ENCODE measurements around the gene ZEB2.

The ZEB2 gene

DNA sequence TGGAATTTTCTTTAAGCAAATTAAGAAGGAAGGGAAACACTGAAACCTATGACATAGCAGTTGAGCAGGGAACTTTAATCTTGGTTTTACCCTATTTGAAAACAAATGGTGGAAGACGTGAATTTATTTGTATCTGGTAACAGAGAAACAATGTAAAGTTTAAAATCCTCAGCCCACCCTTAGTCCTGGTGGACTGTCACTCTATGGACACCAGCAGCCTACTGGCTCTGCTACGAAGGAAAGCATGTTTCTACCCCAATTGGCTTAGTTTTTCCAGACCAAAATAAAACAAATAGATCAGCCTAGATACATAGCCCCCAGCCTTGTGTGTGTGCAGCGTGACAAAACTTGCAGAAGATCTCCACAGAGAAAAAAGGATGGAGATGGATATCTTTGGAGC lies 7.4 kb downstream of the ZEB2 start:
- no peak for DNase-seq

DNA sequence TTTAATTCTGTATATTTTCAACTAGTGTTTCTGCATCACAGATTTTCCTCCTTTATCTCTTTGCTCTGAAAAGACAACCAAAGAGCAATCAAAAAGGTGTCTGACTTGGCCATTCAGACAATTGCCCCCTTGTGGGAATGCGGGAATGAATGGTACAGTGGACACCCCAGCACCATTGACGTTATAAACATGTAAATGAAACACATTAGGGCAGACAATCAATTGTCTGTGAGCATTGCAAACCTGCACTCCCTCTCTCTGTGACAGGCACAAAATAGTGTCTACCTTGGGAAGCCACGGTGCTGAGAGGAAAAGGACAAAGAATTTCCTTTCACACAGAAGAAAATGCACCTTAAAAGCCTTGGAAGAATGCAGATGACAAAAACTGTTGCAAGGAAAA lies 8.0 kb downstream of the ZEB2 start:
- no peak for DNase-seq

DNA sequence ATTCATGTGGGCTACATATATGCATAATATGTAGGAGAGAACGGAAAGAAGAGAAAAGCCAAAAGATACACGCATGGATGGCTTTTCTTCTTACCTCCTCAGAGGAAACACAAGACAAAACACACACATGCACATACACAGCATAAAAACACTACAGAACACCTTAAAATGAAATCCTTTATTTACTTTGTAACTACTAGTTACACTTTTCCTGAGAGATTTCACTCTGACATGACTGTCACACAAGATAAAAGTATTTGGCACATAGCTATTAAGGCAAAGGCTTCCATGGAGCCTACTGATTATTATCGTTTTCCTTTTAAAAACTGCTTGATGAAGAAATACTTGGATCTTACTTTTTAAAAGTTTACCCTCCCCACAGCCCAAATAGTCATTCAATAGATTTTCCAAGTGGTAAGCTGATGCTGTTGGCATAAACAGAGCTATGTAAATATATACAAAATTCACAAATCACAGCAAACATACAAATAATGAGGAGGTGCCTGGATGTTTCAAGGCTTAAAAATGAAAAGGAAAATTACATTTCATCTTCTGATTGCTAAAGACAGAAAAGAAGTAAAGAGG lies 8.6 kb downstream of the ZEB2 start:
- no peak for DNase-seq

DNA sequence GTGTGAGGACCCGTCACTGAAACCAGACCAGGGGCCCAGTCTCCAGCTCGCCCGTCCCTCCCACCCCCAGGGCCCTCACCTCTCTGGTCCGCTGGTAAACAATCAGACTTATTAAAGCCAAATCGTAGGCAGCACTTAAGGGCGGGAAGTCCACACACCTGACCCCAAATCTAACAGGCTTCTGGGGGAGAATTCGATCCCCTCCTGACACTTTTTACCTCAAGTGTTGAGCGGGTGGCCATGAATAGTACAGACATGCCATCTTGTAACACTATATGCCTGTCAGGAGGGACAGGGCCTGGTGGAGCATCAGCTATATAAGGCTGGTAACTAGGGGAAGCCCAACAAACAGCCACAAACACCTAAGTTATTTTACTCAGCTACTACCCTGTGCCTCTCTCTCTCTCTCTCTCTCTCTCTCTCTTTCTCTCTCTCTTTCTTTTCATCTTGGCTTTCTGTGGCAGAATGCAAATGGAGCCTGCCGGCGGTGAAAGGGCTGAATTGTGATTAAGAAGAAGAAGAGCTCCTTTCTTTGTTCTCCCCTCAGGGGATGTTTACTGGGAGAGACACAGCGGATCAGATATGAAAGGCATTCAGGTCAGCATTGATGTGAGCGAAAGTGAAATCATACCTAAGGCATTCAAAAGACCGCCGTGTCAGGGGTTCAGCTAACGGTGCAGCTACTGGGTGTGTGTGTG lies 9.5 kb downstream of the ZEB2 start:
- no peak for DNase-seq

DNA sequence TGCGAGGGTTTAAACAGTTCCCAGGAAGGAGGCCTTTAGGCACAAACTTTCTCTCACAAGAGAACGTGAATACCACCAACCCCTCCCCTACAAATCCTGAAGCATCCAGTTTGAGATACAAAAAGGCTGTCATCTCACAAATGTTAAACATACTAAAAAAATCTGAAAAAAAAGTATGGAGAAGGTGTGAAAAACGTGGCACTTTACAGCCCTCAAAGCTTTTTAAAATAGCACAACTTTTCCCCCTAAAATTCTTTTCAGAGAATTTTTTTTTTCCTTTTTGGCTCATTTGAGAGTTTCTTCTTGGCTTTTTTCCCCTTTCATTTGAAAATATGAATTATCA lies 10.1 kb downstream of the ZEB2 start:
- DNase-seq = no peak

DNA sequence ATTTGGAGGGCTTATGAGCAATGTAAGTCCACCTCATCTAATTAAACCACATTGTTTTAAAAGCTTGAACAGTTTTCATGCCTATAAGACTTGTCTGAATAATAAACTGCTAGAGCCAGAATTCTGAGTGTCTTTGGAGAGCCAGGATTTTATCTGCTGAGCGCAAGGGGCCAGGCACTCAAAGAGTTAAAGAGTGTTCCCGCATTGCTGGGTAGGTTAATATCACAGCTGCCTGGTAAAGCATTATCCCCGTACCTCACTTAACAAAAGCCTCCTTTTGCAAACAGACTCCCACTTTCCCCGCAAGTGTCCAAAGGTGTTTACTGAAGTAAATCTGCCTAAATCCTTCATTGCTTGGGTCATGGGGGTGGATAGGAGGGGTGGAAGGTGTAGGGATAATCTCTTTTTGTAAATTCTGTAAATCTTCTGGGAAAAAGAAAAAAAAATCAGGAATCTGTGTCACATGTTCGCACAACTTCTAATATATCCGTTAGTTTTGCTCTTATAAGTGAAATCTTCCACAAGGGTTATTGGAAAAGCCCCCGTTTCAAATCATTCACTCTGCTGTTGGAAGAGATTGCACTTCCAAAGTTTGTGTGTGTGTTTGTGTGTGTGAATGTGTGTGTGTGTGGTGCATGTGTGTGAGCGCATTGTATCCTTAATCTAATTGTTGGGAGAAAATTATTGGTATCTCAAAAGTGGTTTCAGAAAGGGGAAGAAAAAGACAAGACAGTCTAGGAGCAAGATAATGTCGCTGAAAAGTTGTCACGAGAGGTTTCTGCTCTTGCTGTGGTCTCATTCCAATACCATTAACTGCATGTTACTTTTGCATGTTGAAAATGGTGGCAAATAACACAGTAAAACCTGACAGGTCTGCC lies 10.7 kb downstream of the ZEB2 start:
- no peak for DNase-seq

DNA sequence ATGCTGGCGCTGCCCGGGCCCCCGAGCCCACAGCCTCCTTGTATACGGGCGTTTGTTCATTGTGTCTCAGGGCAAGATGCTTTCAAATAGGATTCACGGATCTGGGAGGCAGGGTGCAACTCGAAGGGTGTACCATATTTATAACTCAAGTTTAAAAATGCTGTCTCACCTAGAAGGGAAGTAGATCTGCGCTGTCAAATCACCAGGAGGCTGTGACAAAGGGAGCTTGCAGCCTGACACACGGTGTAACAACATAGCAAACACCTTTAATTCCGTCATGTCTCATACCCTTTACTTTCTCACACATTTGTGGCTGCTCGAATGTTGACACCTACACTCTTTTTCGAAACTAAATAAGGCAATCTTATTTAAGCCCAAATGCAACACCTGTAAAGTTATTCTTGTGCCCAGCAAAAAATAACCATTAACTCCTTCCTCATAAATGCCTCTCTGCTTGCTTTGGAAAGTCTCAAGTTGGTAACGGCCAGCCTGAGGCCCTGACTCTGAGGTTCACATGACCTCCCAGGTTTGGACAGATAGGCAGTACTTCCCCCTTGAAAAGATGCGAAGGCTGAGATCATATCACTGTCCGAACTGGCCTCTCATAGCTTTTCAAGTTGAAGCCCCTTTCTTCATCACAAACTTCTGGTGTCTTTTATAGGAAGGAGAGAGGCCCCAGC lies 11.6 kb downstream of the ZEB2 start:
- DNase-seq = no peak

DNA sequence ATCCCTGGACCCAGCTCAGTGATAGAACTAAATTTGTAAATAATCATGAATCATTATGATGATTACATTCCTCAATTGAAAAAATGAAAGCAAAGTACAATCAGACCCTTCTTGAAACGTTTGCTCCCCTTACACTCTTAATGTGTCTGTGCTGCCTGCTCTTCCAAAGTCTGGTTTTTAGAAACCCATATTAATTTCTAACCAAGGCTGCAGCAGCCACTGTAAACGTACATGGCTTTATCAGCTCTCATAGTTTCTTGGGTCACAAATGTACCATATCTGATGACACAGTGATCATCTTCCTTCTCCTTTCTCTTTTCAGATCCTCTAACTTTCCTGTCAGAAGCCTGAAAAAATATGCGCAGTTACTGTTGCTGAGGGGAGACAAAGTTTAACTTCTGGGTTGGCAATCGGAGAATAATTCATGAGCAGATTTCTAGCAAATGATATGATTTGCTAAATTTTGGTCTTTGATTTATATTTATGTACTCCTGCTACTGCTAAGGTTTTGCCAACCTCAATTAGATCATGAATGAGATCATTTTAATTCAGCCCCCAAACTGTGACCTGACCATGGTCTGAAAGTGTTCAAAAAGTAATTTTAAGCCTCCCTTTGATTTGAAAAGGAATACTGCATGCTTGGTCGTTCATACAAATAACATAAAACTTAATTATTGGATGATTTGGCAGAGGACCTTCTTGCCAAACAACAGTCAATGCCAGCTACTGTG lies 12.3 kb downstream of the ZEB2 start:
- DNase-seq = no peak

DNA sequence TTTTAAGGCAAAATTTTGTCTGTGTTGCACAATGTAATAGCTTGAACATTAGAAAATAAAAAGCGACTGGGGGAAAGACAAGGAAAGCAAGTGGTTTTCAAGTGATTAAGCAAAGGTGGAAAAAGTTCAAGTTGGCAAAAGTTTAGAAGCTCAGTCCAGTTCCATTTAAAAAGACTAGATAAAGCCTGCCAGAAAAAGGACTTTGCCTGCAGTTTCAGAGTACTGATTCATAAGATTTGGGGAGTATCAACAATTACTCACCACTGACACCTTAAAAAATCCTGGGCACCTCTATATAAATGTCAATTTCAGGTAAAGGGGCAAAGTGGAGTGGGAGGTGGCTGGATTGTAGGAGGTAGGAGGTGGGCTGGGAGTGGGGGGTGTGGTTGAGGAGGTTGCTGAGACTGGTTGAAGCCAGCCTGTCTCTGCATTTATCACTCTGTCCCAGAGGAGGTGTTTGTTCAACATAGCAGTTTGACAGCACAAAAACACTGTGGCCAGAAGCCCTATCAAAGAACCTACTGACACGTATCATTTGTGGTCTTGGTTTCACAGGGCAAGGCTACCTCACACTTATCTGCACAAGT lies 14.6 kb downstream of the ZEB2 start:
- DNase-seq = no peak

DNA sequence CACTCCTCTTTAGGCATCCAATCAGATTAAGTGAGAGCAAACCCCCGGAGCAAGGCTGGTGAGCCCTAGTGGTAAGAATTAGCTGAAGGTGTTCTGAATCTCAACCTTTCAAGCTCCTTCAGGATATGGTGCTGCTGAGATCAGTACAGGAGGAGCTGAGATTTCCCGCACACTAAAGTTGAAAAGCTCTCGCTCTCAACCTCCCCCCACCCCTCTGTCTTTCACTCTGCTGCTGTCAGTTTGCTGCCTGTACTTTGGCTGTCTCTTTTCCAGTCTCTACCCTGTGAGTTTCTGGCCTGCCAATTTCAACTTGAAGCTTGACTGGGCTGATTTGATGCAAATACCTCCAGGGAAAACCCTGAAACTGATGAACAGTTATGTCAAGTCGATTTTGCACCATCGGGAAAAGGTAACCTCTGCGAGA lies 15.7 kb downstream of the ZEB2 start:
- no peak for DNase-seq

DNA sequence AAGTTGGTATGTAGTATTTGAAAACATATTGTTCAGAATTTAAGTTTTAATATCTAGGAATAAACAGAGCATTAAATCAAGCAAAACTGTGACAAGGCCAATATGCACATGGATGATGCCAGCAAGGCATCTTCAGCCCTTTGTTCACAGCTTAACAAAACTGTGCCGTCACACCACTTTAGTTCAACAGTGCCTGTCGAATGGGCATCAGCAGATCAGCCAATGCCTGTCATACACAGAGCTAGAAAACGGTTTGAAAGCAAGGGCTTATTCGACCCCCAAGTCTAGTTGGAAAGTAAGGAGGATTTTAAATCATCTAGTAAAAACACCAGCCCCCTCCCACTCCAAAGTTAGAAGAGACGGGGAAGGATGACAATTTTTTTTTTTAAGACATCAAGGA lies 16.7 kb downstream of the ZEB2 start:
- DNase-seq = no peak

DNA sequence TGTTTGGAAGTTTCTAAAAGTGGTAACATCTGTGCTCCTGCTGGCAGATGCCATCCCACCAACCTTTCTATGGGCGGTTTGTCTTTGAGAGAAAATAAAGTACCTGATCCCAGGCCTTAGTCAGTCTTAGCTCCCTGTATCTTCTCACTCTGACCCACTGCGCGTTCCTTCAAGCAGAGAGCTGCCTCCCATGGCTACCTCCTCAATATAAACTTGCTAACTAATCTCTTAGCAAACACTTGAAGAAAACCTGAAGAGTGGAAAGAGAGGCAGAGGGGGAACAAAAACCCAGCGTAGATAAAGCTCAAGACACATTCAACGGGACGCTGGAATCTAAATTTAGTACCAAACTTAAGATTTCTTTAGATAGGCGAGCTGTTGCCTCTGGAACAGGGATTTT lies 17.6 kb downstream of the ZEB2 start:
- no peak for DNase-seq

DNA sequence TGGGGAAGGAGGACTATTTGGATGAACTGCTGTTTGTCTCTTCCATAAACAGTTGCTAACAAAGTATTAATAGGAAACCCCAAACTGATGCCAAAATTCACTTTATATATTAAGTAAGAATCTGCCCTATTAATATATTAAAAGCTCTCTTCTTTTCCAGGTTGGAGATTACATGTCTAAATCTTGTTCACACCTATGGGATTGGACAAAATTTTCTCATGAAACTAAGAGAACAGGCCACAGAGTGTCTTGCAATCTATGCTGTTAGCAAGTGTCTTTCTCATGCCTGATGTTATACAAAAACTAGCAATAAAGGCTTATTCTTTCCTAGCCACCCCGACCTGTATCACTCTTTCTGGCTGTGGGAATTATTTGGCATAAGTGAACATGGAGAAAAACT lies 18.3 kb downstream of the ZEB2 start:
- no peak for DNase-seq

DNA sequence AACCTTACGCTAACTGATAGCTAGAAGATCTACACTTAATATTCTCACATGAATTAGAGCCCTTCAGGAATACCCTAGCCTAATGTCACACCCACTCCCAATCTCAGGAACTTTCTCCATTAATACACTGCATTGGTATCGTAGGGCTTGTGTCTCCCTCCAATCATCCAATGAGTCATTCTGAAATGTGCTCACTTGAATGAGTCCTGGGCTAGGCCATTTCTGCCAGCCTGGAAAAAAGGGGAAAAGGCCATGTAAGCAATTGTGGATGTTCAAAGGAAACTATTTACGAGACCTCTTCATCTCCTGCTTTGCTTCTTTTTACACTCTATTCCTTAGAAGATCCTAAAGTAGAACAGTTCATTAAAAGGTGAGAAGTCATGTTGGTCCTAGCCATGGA lies 18.8 kb downstream of the ZEB2 start:
- no peak for DNase-seq

DNA sequence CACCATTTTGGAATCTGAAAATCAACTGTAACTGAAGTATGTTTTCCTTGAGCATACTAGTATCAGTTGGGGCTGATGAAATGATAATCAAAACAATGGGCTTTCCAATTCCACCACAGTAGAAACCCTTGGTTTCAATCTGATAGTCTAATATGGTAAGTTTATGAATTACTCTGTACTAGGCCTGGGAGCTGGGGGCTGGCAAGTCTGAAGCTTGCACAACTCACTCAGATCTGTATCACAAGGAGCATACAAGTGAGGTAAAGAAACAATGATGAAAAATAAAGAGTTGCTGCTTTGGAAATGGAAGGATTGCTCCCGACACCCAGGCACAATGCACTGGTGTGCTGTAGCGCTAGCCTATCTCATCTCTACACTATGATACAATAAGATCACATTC lies 19.4 kb downstream of the ZEB2 start:
- DNase-seq = no peak

DNA sequence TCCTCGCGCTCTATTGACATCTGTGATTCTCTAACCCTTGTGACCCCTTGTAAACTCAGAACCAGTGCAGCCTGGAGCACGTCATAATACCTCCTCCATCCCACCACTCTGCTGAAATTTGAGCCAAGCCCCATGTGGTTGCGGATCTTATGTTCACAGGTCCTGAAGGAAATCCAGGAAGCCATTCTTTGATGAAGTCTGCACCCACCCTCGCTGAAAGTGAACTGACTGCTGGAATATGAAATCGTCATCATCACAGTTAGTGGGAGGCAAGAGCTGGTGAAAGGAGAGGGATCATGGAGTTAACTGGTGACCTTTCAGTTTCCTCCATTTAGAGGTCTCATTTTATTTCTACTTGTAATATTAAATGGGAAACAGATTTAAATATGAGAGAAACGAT lies 21.6 kb downstream of the ZEB2 start:
- no peak for DNase-seq

DNA sequence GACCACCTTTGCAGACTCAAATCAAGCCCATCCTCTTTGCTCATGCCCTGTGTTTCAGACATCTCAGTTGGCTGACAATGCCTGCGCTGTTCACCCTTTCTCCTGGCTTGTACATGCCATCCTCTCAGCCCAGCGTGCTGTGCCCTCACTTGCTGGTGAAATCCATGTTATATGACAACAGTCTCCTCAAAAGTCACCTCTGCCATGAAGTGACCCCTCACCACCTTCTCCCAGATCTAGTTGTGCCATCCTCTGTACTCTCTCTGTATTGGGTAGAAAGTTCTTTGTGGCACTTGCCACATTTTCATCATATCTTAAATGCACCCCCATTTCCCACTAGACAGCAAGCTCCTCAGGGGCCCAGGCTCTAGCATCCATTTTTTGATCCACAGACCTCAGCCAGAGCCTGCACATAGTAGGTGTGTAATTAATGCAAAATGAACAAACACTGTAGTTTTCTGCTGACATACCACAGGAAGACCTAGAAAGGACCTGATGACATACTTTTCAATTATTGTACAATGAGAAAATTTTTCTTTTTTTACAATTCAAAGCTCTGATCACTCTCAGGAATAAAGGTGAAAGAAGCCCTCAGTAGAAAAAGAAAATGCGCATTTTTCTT lies 22.8 kb downstream of the ZEB2 start:
- DNase-seq = no peak

DNA sequence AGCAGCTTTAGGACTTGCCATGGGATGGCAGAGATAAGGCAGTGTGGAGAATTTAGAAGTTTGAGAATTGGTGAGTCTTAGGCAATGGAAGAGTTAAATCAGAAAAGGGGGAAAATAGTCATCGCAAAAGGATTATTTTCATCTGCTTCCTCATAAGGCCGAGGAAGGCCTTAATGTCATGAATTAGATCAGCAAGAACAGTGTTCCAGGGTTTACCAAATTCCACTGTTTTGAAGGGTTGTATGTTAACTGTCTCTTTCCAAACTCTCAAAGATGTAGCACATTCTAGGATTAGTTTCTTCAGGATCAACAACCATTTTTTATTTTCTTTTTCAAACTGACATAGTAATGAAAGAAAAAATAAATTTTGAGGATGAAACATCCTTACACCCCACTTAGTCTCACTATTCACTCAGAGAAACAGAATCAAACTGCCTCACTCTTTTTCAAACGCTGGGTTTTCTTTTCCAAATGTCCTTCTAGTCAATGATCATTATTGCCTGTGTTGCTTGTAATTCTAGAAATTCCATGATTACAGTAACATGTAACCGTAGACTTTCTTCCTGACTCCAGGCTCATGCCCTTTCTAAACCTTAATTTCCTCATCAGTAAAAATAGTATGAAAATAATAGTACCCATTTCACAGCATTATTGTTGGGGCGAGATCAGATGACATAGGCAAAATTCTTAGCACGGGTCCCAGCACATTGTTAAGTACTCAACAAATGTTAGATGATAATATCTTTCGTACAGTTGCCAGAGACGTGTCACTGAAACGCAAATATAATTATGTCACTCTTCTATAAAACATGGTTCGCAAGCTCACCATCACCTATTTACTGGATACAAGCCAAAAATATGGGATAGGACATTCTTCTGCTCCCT lies 23.6 kb downstream of the ZEB2 start:
- no peak for DNase-seq

DNA sequence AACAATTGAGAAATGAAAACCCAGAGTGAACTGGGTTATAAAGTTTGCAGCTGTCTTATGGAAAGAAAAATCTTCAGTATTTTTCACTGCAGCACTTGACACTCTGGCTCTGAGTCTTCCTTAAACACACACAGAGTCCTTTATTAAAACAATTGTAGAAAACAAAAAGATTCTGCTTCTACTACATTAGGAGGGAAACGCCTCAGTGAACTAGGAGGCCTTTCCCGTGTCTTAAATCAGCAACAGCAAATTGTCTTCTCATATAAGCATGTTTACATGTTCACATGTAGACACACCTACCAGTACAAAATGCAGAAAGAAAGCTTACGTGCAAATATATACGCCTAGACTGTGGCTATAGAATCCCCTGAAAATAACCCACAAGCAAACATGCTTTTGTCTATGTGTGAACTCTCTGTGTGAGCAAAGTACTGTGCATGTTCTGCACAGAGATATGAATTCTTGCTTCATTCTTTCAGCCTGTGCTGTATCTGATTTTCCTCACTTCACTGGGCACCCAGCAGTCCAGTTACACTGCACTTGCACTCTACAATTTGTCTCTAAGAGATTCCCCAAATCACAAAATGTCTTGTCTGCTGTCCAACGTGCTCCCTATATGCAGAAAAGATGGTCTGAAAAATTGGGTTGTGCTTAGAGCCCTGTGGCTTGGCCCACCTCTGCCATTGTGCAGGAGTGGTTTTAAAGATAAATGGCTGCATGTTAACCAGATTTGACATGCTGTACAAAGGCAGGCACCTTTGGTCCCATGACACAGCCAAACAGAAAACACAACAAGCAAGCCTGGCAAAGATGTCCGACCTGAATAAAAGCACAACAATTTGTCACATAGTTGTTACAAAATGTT lies 24.5 kb downstream of the ZEB2 start:
- no peak for DNase-seq

Measured in NCI-H2081 treated with DMSO at 0.1 percent for 48 hours (cell line).